NCI-H2227 treated with DMSO at 0.1 percent for 48 hours (cell line): Measurements from ENCODE around the gene FLACC1.

Source experiments
- DNase-seq: peaks from one replicate; lab custom pipeline; 2025; lab: John Stamatoyannopoulos, UW

Gene FLACC1

GRCh38 chr2:201276511-201276910 is 80.6 kb downstream of the FLACC1 start:
- no peak for DNase-seq

- DNase-seq, result no peak
Observed at GRCh38 chr2:201275990-201276389, 81.2 kb downstream of the FLACC1 start.

GRCh38 chr2:201275069-201275468 is 82.1 kb downstream of the FLACC1 start:
- no peak for DNase-seq

GRCh38 chr2:201273330-201273983 is 83.7 kb downstream of the FLACC1 start:
- no peak for DNase-seq

GRCh38 chr2:201271917-201272316 is 85.2 kb downstream of the FLACC1 start:
- DNase-seq, result no peak

GRCh38 chr2:201270293-201271001 is 86.7 kb downstream of the FLACC1 start:
- DNase-seq, result no peak

GRCh38 chr2:201269764-201270163 is 87.4 kb downstream of the FLACC1 start:
- no peak for DNase-seq

GRCh38 chr2:201267278-201268030 is 89.7 kb downstream of the FLACC1 start:
- no peak for DNase-seq

GRCh38 chr2:201266629-201267028 is 90.5 kb downstream of the FLACC1 start:
- no peak for DNase-seq

GRCh38 chr2:201264472-201265173 is 92.5 kb downstream of the FLACC1 start:
- no peak for DNase-seq

- no peak for DNase-seq
Observed at GRCh38 chr2:201263779-201264178, 93.4 kb downstream of the FLACC1 start.

GRCh38 chr2:201262718-201263117 is 94.4 kb downstream of the FLACC1 start:
- DNase-seq, result no peak

GRCh38 chr2:201261906-201262305 is 95.2 kb downstream of the FLACC1 start:
- no peak for DNase-seq

GRCh38 chr2:201261471-201261870 is 95.7 kb downstream of the FLACC1 start:
- no peak for DNase-seq

- no peak for DNase-seq
Observed at GRCh38 chr2:201260302-201260800, 96.8 kb downstream of the FLACC1 start, which contains the start of gene CASP8. Gene CASP8 (plus strand): TSS chr2:201260536. CDS start chr2:201266487, 5,951 bp downstream.

GRCh38 chr2:201258666-201259615 is 98.2 kb downstream of the FLACC1 start:
- no peak for DNase-seq

GRCh38 chr2:201257956-201258665 is 99.0 kb downstream of the FLACC1 start:
- DNase-seq, result no peak

GRCh38 chr2:201257381-201257955 is 99.7 kb downstream of the FLACC1 start:
- no peak for DNase-seq

- DNase-seq, result no peak
Observed at GRCh38 chr2:201256082-201256481, 101.1 kb downstream of the FLACC1 start.
